Measurements from ENCODE around the gene SPINK5.

The SPINK5 gene

DNA sequence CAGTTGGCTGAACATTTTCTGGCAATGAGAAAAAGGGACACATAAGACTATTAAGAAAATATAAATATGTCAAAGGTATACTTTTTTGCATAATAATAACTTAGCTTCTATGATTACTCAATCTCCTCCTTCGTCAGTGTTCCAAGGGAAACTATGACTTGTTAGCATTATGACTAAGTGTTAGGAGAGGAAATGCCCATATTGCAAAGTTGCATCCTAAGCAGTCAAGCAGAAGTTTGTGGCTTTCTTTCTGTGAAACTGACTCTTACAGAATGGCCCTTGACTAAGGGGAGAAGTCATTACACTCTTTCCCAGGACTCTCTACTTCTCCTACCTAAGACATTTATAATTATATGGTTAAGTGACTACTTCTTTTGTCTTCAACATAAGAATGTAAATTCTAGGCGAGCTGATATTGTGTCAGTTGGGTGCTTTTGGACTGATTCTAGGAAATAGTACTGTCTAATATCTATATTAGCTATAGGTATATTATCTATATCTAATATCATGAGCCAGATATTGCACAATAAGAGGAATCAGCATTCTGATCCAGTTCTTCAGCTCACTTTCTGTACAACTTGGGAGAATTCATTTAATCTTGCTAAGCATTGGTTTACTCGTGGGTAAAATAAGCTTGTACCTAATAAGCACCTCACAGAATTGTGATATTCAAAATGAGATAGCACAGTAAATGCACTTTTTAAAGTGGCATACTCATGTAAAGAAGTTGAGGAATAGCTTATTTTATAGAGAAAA is 122.6 kb downstream of the SPINK5 start:
- no peak for DNase-seq (ENCODE audit: low read depth)

Data from GM04504 (cell line).